HG02571 (cell line): ENCODE measurements around the gene DNM2.
"Not testable (repeated sequence)": the region's sequence is repeated elsewhere in the genome, so short reads cannot be mapped to it uniquely, and the experiment has no call there.

Experiments used
- ATAC-seq: cut with Tn5 transposase; IDR thresholded peaks from one replicate; pipeline ENCODE4 v1.9.1; 2021; ENCODE audit warnings: mild to moderate bottlenecking, moderate library complexity; ENCODE audit not compliant: unreplicated experiment

The DNM2 gene

GRCh38 chr19:10724573-10725071, 6.7 kb downstream of the DNM2 start:
- no peak for ATAC-seq

GRCh38 chr19:10725415-10725814, 7.5 kb downstream of the DNM2 start:
- ATAC-seq, result no peak

- ATAC-seq, result no peak
Observed at GRCh38 chr19:10726268-10726667, 8.4 kb downstream of the DNM2 start.

GRCh38 chr19:10727685-10728201, 9.9 kb downstream of the DNM2 start:
- no peak for ATAC-seq

- no peak for ATAC-seq
Observed at GRCh38 chr19:10729411-10729810, 11.5 kb downstream of the DNM2 start.

GRCh38 chr19:10730932-10731331, 13.1 kb downstream of the DNM2 start:
- ATAC-seq, result no peak

DNA sequence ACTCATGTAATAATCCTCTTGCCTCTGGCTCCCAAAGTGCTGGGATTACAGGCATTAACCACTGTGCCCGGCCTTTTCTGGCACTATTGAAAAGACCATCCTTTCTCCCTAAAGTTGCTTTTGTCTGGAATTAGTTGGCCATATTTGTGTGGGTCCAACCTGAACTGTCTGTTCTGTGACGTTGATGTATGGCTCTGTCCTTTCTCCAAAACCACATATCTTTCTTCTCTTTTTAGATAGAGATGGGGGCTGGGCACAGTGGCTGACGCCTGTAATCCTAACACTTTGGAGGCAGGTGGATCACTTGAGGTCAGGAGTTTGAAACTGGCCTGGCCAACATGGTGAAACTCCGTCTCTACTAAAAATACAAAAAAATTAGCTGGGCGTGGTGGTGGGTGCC, 17.9 kb downstream of the DNM2 start:
- ATAC-seq, result no peak

DNA sequence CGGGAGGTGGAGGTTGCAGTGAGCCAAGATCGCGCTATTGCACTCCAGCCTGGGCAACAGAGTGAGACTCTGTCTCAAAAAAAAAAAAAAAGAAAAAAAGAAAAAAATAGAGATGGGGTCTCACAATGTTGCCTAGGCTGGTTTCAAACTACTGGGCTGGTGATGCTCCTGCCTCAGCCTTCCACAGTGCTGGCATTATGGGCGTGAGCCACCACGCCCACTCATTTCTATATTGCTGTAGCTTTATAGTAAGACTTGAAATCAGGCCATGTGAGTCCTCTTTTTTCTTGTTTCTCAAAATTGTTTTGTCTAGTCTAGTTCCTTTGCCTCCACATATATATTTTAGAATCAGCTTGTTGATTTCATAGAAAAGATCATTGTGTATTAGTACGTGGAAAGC, 18.3 kb downstream of the DNM2 start:
- ATAC-seq, result no peak

GRCh38 chr19:10736916-10737551, 19.2 kb downstream of the DNM2 start:
- no peak for ATAC-seq

DNA sequence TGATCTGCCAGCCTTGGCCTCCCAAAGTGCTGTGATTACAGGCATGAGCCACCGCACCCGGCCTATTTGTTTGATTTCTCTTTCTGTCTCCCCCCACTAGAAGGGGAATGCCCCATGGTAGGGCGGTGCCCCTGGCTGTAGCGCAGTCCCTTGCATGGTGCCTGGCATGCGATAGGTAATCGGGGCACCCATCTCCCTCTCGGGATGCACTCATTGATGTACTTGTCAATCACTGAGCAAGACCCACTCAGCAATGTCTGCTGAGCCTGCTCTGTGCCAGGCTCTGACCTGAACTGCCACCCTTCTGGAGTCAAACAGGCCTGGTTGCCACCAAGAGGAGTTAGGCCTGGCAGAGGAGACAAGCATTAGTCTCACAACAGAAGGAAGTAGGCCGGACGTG, 19.8 kb downstream of the DNM2 start:
- no peak for ATAC-seq

- ATAC-seq, result no peak
Observed at GRCh38 chr19:10740798-10741197, 22.9 kb downstream of the DNM2 start.

- no peak for ATAC-seq
Observed at GRCh38 chr19:10742476-10742875, 24.6 kb downstream of the DNM2 start.

GRCh38 chr19:10744253-10744798, 26.4 kb downstream of the DNM2 start:
- no peak for ATAC-seq

- ATAC-seq, result no peak
Observed at GRCh38 chr19:10744801-10745293, 27.0 kb downstream of the DNM2 start.

GRCh38 chr19:10746437-10746836, 28.6 kb downstream of the DNM2 start:
- ATAC-seq, result not testable (repeated sequence)

- ATAC-seq, result no peak
Observed at GRCh38 chr19:10747271-10747670, 29.4 kb downstream of the DNM2 start.

DNA sequence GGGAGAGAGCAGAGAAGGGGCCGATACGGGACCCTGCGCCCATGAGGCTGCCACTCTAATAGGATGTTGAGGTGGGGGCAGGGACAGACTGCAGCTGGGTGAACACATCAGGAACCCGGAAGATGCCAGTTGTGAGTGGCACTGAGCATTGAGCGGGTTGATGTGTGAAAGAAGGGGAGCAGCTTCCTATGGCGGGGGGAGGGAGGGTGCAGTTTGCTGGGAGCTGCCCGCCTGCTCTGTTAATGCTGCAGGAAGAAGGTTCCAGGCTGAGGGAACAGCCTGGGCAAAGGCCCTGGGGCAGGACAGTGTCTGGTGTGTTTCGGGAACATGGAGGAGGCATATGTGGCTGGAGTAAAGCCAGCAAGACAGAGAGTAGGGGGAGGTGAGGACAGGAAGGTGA, 29.8 kb downstream of the DNM2 start:
- ATAC-seq, result no peak

GRCh38 chr19:10748195-10748926, 30.5 kb downstream of the DNM2 start:
- no peak for ATAC-seq

DNA sequence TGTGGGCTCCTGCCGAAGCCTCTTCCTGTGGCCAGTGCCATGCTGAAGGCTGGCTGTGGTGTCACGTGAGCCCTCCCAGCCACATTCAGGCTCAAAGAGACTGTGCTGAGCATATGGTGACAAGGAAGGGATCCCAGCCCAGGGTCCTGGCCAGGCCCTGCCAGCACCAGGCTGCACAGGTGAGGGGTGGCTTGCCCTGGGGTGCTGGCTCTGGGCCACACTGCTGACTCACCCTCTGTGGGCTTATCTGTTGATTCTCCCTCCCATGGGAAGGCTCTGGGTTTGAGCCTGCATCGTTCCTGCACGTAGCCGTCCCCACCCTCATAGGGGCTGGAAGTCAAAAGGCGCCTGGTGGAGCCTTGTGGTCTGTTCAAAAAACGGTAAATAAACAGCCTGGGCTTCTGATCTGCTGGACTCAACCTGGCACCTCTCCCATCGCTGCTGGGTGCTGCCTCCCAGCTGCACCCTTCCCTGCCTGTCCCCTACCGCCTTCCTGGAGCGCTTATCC, 31.1 kb downstream of the DNM2 start:
- ATAC-seq, result no peak

DNA sequence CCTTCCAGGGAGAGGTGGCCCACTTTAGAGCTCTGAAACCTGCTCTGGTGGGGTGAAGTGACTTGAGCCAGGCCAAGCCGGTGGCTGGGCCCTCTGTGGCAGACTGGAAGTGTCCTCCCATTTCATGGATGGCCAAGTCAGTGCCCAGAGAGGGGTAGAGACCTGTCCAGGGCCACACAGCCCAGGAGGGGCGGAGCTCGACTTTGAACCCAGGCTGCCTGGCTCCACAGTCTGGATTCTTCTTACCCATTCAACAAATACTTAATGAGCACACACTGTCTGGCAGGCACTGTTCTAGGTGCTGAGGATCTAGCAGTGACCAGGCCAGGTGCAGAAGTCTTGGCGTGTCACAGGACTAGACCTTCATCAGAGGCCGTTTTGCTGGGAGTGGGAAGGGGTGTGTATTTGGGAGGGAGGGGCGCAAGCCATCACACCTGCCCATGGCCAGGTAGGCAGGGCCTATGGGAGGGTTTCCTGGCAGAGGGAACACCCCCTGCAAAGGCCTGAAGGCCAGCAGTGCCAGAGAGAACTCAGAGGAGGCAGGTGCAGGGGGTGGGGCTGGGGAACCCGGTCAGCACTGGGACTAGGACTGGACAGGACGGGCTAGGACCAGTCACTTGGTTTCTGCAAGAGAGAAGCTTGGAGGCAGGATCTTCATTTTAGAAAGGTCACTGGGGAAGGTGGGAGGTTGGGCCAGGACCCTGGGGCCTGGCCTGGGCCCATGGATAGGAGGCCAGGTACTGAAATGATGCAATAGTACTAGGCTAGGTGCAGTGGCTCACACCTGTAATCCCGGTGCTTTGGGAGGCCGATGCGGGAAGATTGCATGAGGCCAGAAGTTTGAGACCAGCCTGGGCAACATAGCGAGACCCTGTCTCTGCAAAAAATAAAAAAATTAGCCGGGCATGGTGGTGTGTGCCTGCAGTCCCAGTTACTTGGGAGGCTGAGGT, 31.8 kb downstream of the DNM2 start:
- no peak for ATAC-seq
